Hepatic stellate cell (primary cell): ENCODE results near the gene STPG1.

Experiments
- DNase-seq: peaks from one replicate; pipeline ENCODE4 v3.0.0; 2011; ENCODE audit warnings: low spot score

STPG1 gene

GRCh38 chr1:24369801-24370200 is 43.8 kb downstream of the STPG1 start:
- DNase-seq = no peak

- DNase-seq = no peak
These were observed 44.4 kb downstream of the STPG1 start for GRCh38 chr1:24369199-24369598.

- DNase-seq = no peak
These were observed 46.9 kb downstream of the STPG1 start for GRCh38 chr1:24366707-24367106.

- DNase-seq = peak; percentile 92
These were observed 48.5 kb downstream of the STPG1 start for GRCh38 chr1:24364975-24365678.

GRCh38 chr1:24364605-24364974 is 49.0 kb downstream of the STPG1 start:
- no peak for DNase-seq

- DNase-seq = no peak
These were observed 49.6 kb downstream of the STPG1 start for GRCh38 chr1:24363994-24364393.

- DNase-seq = peak; percentile 90
These were observed 50.5 kb downstream of the STPG1 start for GRCh38 chr1:24362982-24363614.

- DNase-seq = no peak
These were observed 51.2 kb downstream of the STPG1 start for GRCh38 chr1:24362396-24362795.

GRCh38 chr1:24361811-24362210 is 51.8 kb downstream of the STPG1 start:
- DNase-seq = no peak

- DNase-seq = no peak
These were observed 52.9 kb downstream of the STPG1 start for GRCh38 chr1:24360681-24361080.

- no peak for DNase-seq
These were observed 56.5 kb downstream of the STPG1 start for GRCh38 chr1:24357038-24357437.

GRCh38 chr1:24355466-24355865 is 58.1 kb downstream of the STPG1 start:
- DNase-seq = no peak

- no peak for DNase-seq
These were observed 60.2 kb downstream of the STPG1 start for GRCh38 chr1:24353292-24353891.

GRCh38 chr1:24351918-24352627 is 61.5 kb downstream of the STPG1 start:
- peak; percentile 43 for DNase-seq

GRCh38 chr1:24351247-24351646 is 62.3 kb downstream of the STPG1 start:
- no peak for DNase-seq

- no peak for DNase-seq
These were observed 63.7 kb downstream of the STPG1 start for GRCh38 chr1:24349891-24350290.

- no peak for DNase-seq
These were observed 65.4 kb downstream of the STPG1 start for GRCh38 chr1:24348196-24348595.

- DNase-seq = no peak
These were observed 66.2 kb downstream of the STPG1 start for GRCh38 chr1:24347159-24347934.

- DNase-seq = peak; percentile 27
These were observed 68.2 kb downstream of the STPG1 start for GRCh38 chr1:24345334-24345733.

GRCh38 chr1:24344090-24344742 is 69.4 kb downstream of the STPG1 start:
- DNase-seq = peak; percentile 27

- DNase-seq = no peak
These were observed 70.0 kb downstream of the STPG1 start for GRCh38 chr1:24343412-24344089.
